ENCODE results near the gene NDUFB1. TPM values are rescaled to one million over a fixed set of nuclear protein-coding genes. Genes with fewer than 3 reads are reported as not detected.

The NDUFB1 gene
- total and polyA plus RNA-seq, 2 of the 13 experiments (the other 11 are each of a cell fraction or from before 2014, with no cell fraction given): 181 to 281 TPM

DNA sequence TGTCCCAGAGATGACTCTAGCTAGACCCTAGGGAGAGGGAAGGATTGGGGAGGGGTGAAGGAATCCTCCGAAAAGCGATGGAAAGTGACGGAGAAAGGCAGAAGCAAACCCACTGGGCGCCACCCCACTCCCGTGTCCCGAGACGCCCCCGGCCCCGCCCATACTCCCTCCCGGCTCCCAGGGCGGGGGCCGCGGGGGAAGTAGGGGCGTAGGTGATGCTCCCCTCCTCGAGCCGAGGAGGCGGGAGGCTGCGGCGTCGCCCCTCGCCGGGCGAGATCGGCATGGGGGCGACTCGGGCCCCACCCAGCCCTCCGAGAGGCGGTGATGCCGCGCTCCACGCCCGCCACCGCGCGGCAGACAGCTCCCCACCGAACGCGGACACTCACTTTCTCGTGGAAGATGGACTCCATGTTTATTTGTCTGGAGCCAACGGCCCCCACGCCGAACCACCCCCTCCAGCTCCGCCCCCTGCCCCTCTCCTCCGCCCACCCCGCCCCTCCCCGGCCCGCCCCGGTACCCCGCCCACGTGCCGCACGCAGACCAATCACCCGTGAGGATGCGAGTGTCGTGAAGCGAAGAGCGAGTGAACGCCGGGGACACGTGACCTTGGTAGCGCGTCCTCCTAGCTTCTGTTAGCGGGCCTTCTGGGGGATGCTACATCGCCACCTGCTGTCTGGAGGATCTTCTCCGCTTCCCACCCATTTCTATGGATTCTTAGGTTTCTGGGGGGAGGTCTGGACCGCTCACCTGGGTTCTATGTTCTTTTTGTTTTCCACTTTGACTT is 15.2 kb downstream of the NDUFB1 start, which contains the start of gene ATXN3 (continued):
- TF ChIP-seq, protein P1, sequence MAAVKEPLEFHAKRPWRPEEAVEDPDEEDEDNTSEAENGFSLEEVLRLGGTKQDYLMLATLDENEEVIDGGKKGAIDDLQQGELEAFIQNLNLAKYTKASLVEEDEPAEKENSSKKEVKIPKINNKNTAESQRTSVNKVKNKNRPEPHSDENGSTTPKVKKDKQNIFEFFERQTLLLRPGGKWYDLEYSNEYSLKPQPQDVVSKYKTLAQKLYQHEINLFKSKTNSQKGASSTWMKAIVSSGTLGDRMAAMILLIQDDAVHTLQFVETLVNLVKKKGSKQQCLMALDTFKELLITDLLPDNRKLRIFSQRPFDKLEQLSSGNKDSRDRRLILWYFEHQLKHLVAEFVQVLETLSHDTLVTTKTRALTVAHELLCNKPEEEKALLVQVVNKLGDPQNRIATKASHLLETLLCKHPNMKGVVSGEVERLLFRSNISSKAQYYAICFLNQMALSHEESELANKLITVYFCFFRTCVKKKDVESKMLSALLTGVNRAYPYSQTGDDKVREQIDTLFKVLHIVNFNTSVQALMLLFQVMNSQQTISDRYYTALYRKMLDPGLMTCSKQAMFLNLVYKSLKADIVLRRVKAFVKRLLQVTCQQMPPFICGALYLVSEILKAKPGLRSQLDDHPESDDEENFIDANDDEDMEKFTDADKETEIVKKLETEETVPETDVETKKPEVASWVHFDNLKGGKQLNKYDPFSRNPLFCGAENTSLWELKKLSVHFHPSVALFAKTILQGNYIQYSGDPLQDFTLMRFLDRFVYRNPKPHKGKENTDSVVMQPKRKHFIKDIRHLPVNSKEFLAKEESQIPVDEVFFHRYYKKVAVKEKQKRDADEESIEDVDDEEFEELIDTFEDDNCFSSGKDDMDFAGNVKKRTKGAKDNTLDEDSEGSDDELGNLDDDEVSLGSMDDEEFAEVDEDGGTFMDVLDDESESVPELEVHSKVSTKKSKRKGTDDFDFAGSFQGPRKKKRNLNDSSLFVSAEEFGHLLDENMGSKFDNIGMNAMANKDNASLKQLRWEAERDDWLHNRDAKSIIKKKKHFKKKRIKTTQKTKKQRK (IDR thresholded peaks at IDR 0.05; ENCODE audit: low read length): no peak
- TF ChIP-seq ZNF777 (CRISPR knock-in tag; IDR thresholded peaks at IDR 0.05) (peak; percentile 43; the same call in 1 of the 2 replicates), GTF2F1 (IDR thresholded peaks at IDR 0.05; ENCODE audit: low read length) (no peak), POLR2A (IDR thresholded peaks at IDR 0.05; ENCODE audit: insufficient read depth in 1 of 2, low read depth in 2 of 2, low read length in 2 of 2) (peak; percentile 44 to 71; a peak in 3 of 4 replicates), THAP11 (CRISPR knock-in tag; IDR thresholded peaks at IDR 0.05) (peak; percentile 90), CSRNP2 (CRISPR knock-in tag; conservative IDR thresholded peaks at IDR 0.05; ENCODE audit: low read depth) (no peak), CSRNP1 (CRISPR knock-in tag; IDR thresholded peaks at IDR 0.05) (no peak), ZNF441 (CRISPR knock-in tag; IDR thresholded peaks at IDR 0.05; ENCODE audit: borderline replicate concordance) (no peak), ZNF773 (CRISPR knock-in tag; IDR thresholded peaks at IDR 0.05; ENCODE audit: borderline replicate concordance) (no peak), ZNF382 (CRISPR knock-in tag; IDR thresholded peaks at IDR 0.05; ENCODE audit: borderline replicate concordance) (no peak), JDP2 (CRISPR knock-in tag; IDR thresholded peaks at IDR 0.05; ENCODE audit: borderline replicate concordance) (no peak; the same call in 1 of the 2 replicates), ZC3H13 (CRISPR knock-in tag; IDR thresholded peaks at IDR 0.05) (no peak), MATR3 (CRISPR knock-in tag; IDR thresholded peaks at IDR 0.05) (no peak), UBTF (CRISPR knock-in tag; IDR thresholded peaks at IDR 0.05) (peak; percentile 26; the same call in 1 of the 2 replicates)
- TF ChIP-seq, protein P2, sequence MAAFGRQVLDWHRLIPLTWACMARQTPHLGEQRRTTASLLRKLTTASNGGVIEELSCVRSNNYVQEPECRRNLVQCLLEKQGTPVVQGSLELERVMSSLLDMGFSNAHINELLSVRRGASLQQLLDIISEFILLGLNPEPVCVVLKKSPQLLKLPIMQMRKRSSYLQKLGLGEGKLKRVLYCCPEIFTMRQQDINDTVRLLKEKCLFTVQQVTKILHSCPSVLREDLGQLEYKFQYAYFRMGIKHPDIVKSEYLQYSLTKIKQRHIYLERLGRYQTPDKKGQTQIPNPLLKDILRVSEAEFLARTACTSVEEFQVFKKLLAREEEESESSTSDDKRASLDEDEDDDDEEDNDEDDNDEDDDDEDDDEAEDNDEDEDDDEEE (CRISPR knock-in tag; IDR thresholded peaks at IDR 0.05): no peak
- TF ChIP-seq, protein P3, sequence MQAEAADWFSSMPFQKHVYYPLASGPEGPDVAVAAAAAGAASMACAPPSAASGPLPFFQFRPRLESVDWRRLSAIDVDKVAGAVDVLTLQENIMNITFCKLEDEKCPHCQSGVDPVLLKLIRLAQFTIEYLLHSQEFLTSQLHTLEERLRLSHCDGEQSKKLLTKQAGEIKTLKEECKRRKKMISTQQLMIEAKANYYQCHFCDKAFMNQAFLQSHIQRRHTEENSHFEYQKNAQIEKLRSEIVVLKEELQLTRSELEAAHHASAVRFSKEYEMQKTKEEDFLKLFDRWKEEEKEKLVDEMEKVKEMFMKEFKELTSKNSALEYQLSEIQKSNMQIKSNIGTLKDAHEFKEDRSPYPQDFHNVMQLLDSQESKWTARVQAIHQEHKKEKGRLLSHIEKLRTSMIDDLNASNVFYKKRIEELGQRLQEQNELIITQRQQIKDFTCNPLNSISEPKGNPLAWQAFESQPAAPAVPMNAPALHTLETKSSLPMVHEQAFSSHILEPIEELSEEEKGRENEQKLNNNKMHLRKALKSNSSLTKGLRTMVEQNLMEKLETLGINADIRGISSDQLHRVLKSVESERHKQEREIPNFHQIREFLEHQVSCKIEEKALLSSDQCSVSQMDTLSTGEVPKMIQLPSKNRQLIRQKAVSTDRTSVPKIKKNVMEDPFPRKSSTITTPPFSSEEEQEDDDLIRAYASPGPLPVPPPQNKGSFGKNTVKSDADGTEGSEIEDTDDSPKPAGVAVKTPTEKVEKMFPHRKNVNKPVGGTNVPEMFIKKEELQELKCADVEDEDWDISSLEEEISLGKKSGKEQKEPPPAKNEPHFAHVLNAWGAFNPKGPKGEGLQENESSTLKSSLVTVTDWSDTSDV (CRISPR knock-in tag; IDR thresholded peaks at IDR 0.05): no peak

All from HepG2 (cell line).